WTC11 (cell line): Measurements from ENCODE around the gene HOXA2.

ENCODE experiments used
- CTCF ChIP-seq: fragments of 200-600 bp; IDR thresholded peaks from 2 replicates; pipeline ENCODE4 v1.8.0; 2022; ENCODE audit warnings: antibody characterized with exemption
- ERG ChIP-seq: fragments of 250-450 bp; sonication (Bioruptor Pico); IDR thresholded peaks from 2 replicates; pipeline ENCODE4 v1.8.0; 2021; ENCODE audit warnings: mild to moderate bottlenecking
- FOXP1 ChIP-seq: sonication (generic); formaldehyde crosslinking; IDR thresholded peaks from 2 replicates; pipeline ENCODE4 v1.8.0; 2022; ENCODE audit warnings: missing genetic modification reagents, mild to moderate bottlenecking, moderate library complexity, borderline replicate concordance
- MAX ChIP-seq: sonication (generic); formaldehyde crosslinking; IDR thresholded peaks from 2 replicates; pipeline ENCODE4 v1.8.0; 2022; ENCODE audit warnings: mild to moderate bottlenecking, missing genetic modification reagents
- NFE2L1 ChIP-seq: sonication (generic); formaldehyde crosslinking; IDR thresholded peaks from 2 replicates; pipeline ENCODE4 v1.8.1; 2023; ENCODE audit warnings: missing genetic modification reagents
- NR1H2 ChIP-seq: sonication (generic); formaldehyde crosslinking; IDR thresholded peaks from 2 replicates; pipeline ENCODE4 v1.9.0; 2021; ENCODE audit warnings: mild to moderate bottlenecking, moderate library complexity, missing genetic modification reagents
- PRDM15 ChIP-seq: sonication (generic); formaldehyde crosslinking; IDR thresholded peaks from 2 replicates; pipeline ENCODE4 v1.8.0; 2022; ENCODE audit warnings: missing genetic modification reagents
- ZNF423 ChIP-seq: fragments of 250-450 bp; sonication (Bioruptor Pico); IDR thresholded peaks from 2 replicates; pipeline ENCODE4 v2.1.2; 2022; ENCODE audit warnings: mild to moderate bottlenecking, moderate library complexity

- TF ChIP-seq NR1H2 (CRISPR knock-in tag) (no peak), NFE2L1 (CRISPR knock-in tag) (no peak), CTCF (no peak), FOXP1 (CRISPR knock-in tag) (no peak), ZNF423 (no peak), MAX (CRISPR knock-in tag) (no peak), ERG (CRISPR knock-in tag) (no peak), PRDM15 (CRISPR knock-in tag) (no peak)
Observed at GRCh38 chr7:27124096-27124901, 21.8 kb upstream of the HOXA2 start.
